Activated T-helper 1 cell treated with anti-CD3 and anti-CD28 coated beads, Interleukin-2, amount 50 U/mL, for 16 hours (primary cell): ENCODE results near the gene SPTBN4.
"Not testable (repeated sequence)": the region's sequence is repeated elsewhere in the genome, so short reads cannot be mapped to it uniquely, and the experiment has no call there.

Experiments used
- DNase-seq, 2 donors: peaks; one replicate each; pipeline ENCODE4 v3.0.0-alpha.2; 2020; ENCODE audit warnings: low read depth in 1 of 2, low spot score in 1 of 2

SPTBN4 gene

DNA sequence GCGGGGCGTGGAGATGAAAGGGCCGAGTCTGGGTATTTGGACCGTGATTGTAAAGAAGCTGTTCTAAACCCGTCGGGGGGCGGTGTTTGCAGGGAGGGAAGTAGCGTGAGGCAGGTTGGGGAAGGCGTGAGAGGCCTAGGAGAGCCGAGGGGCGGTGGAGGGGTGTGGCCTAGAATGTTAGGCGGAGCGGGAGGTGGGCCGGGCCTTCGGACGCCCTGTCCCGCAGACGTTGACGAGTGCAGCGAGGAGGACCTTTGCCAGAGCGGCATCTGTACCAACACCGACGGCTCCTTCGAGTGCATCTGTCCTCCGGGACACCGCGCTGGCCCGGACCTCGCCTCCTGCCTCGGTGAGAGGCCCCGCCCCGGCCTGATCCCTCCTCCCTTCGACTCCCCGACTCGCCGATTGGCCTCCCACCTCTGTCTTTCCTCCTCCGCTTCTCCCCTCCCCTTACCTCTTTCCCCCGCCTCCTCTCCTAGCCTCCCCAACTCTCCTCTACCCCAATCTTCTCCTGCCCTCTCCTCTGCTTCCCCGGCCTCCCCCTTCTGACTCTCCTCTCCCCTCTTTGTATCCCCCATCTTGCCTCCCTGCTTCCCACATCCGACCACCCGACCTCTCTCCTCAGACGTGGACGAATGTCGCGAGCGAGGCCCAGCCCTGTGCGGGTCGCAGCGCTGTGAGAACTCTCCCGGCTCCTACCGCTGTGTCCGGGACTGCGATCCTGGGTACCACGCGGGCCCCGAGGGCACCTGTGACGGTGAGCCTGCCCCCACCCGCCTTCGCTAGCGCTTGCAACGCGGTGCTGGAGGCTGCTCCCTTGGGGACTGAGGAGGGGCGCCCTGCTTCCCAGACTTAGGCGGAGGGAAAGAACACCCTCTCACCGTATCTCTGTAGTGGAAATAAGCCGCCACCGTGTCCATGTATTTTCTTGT is 147.2 kb downstream of the SPTBN4 start:
- DNase-seq, result peak; percentile 66 to 76

GRCh38 chr19:40614622-40615411 is 148.0 kb downstream of the SPTBN4 start:
- DNase-seq, result peak; percentile 58 to 84

GRCh38 chr19:40616178-40616577 is 149.4 kb downstream of the SPTBN4 start:
- no peak for DNase-seq

- no peak for DNase-seq
Measured at GRCh38 chr19:40616941-40617340, 150.1 kb downstream of the SPTBN4 start.

GRCh38 chr19:40617961-40618360 is 151.2 kb downstream of the SPTBN4 start:
- no peak for DNase-seq

GRCh38 chr19:40619333-40620160 is 152.7 kb downstream of the SPTBN4 start:
- DNase-seq, result no peak

- DNase-seq, result no peak
Measured at GRCh38 chr19:40620161-40620485, 153.3 kb downstream of the SPTBN4 start.

DNA sequence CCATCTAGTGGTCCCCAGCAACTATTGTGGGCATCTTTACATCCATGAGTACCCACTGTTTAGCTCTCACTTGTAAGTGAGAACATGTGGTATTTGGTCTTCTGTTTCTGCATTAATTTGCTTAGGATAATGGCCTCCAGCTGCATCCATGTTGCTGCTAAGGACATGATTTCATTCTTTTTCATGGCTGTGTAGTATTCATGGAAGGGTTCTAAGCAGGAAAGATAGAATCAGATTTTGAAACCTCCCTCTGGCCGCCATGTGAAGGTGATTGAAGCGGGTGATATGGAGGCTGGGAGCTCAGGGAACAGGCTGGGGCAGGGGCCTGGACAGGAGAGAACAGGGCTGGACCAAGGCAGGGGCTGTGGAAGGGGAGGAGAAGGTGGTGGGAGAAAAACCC is 154.5 kb downstream of the SPTBN4 start:
- no peak for DNase-seq

GRCh38 chr19:40621966-40622772 is 155.4 kb downstream of the SPTBN4 start:
- no peak for DNase-seq

DNA sequence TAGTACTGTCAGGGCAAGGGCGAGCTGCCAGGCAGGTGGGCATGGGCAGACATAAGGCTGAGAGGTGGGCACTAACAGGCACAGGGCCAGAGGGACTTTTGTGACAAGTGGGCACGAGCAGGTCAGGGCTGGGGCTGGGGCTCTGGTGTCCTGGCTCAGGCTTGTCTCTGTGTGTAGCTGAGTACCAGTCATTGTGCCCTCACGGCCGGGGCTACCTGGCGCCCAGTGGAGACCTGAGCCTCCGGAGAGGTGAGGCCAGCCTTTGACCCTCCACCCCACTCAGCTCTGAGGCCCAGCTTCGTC is 155.9 kb downstream of the SPTBN4 start:
- no peak for DNase-seq

- no peak for DNase-seq
Measured at GRCh38 chr19:40623403-40624251, 156.8 kb downstream of the SPTBN4 start.

- not testable (repeated sequence) for DNase-seq
Measured at GRCh38 chr19:40624369-40625153, 157.8 kb downstream of the SPTBN4 start.

DNA sequence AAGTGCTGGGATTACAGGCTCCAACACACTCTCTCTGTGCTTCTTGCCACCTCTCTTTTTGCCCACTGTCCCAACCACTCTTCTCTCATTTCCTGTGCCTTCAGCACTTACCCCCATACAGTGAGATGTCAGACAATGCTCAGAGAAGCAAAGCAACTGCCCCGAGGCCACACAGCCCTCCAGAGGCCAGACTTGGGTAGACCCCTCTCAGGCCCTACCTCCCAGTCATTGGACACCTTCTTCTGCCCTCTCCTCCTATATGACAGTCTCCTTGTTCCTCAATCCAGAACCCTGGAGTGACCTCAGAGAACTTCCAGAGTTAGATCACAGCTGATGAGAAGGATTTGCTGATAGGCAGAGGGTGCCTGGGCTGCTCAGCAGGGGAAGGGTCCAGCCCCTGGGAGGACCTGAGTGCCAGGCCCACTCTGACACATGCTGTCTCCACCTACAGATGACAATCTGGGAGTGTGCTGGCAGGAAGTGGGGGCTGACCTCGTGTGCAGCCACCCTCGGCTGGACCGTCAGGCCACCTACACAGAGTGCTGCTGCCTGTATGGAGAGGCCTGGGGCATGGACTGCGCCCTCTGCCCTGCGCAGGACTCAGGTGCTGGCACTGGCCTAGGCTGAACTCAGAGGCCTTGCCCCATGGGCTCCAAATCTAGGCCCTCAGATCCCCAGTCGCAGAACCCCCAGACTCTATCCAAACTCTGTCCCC is 158.8 kb downstream of the SPTBN4 start:
- no peak for DNase-seq
